KOPT-K1 (cell line): ENCODE results near the gene RAD51B.

Source experiments
- H3K27ac ChIP-seq: fragments of 200-600 bp; sonication (generic); 2 replicates; pipeline ENCODE4 v1.5.1; 2016; ENCODE audit warnings: antibody characterized with exemption, mild to moderate bottlenecking, low read depth, low read length; ENCODE audit not compliant: poor library complexity, severe bottlenecking
- H3K36me3 ChIP-seq: fragments of 200-600 bp; sonication (generic); 2 replicates; pipeline ENCODE4 v1.5.1; 2017; ENCODE audit warnings: antibody characterized with exemption, mild to moderate bottlenecking, low read length, moderate library complexity; ENCODE audit not compliant: insufficient read depth
- H3K9me3 ChIP-seq: fragments of 200-600 bp; sonication (generic); 2 replicates; pipeline ENCODE4 v1.5.1; 2017; ENCODE audit warnings: antibody characterized with exemption, low read length, mild to moderate bottlenecking; ENCODE audit not compliant: insufficient read depth, poor library complexity, severe bottlenecking

Gene RAD51B

GRCh38 chr14:68616221-68616902 is 796.8 kb downstream of the RAD51B start:
- Histone ChIP-seq H3K9me3 (peaks cover 38% of the 10 kb centered on the region), H3K36me3 (no peaks in the 10 kb centered on the region), H3K27ac (no peak overlapping the region)

- H3K9me3 ChIP-seq: peaks cover 34% of the 10 kb centered on the region
- H3K27ac ChIP-seq: no peak overlapping the region
Observed at GRCh38 chr14:68619790-68620574, 800.4 kb downstream of the RAD51B start.

GRCh38 chr14:68621400-68622365 is 802.1 kb downstream of the RAD51B start:
- Histone ChIP-seq H3K36me3 (no peaks in the 10 kb centered on the region), H3K27ac (no peak overlapping the region), H3K9me3 (peaks cover 18% of the 10 kb centered on the region)

More at GRCh38 chr14:68619790-68620574, 800.4 kb downstream of the RAD51B start:
- no peaks in the 10 kb centered on the region for H3K36me3 ChIP-seq

- Histone ChIP-seq H3K9me3 (peaks cover 6% of the 10 kb centered on the region), H3K36me3 (no peaks in the 10 kb centered on the region), H3K27ac (no peak overlapping the region)
Observed at GRCh38 chr14:68622856-68623255, 803.3 kb downstream of the RAD51B start.

- H3K9me3 ChIP-seq: peaks cover 2% of the 10 kb centered on the region
- H3K27ac ChIP-seq: no peak overlapping the region
- H3K36me3 ChIP-seq: no peaks in the 10 kb centered on the region
Observed at GRCh38 chr14:68623307-68623706, 803.7 kb downstream of the RAD51B start.

GRCh38 chr14:68623826-68624225 is 804.2 kb downstream of the RAD51B start:
- H3K9me3 ChIP-seq: no peaks in the 10 kb centered on the region
- H3K36me3 ChIP-seq: no peaks in the 10 kb centered on the region
- no peak overlapping the region for H3K27ac ChIP-seq

- H3K9me3 ChIP-seq: no peaks in the 10 kb centered on the region
- no peak overlapping the region for H3K27ac ChIP-seq
- H3K36me3 ChIP-seq: no peaks in the 10 kb centered on the region
Observed at GRCh38 chr14:68624541-68625220, 805.1 kb downstream of the RAD51B start.

- no peaks in the 10 kb centered on the region for H3K36me3 ChIP-seq
- no peak overlapping the region for H3K27ac ChIP-seq
- H3K9me3 ChIP-seq: no peaks in the 10 kb centered on the region
Observed at GRCh38 chr14:68625366-68626090, 805.9 kb downstream of the RAD51B start.

- H3K9me3 ChIP-seq: no peaks in the 10 kb centered on the region
- H3K27ac ChIP-seq: no peak overlapping the region
- no peaks in the 10 kb centered on the region for H3K36me3 ChIP-seq
Observed at GRCh38 chr14:68626386-68626785, 806.8 kb downstream of the RAD51B start.

GRCh38 chr14:68627050-68627867 is 807.7 kb downstream of the RAD51B start:
- Histone ChIP-seq H3K36me3 (no peaks in the 10 kb centered on the region), H3K9me3 (no peaks in the 10 kb centered on the region), H3K27ac (no peak overlapping the region)

- no peak overlapping the region for H3K27ac ChIP-seq
Observed at GRCh38 chr14:68627868-68628604, 808.5 kb downstream of the RAD51B start.

GRCh38 chr14:68628605-68629310 is 809.2 kb downstream of the RAD51B start:
- H3K27ac ChIP-seq: no peak overlapping the region
- H3K36me3 ChIP-seq: no peaks in the 10 kb centered on the region

More at GRCh38 chr14:68627868-68628604, 808.5 kb downstream of the RAD51B start:
- Histone ChIP-seq H3K36me3 (no peaks in the 10 kb centered on the region), H3K9me3 (no peaks in the 10 kb centered on the region)

More at GRCh38 chr14:68628605-68629310, 809.2 kb downstream of the RAD51B start:
- no peaks in the 10 kb centered on the region for H3K9me3 ChIP-seq
